NOMO-1 treated with dmso at 0.1 percent for 144 hours (cell line): ENCODE results near the gene TET1.
"Not testable (repeated sequence)": the region's sequence is repeated elsewhere in the genome, so short reads cannot be mapped to it uniquely, and the experiment has no call there.

ENCODE experiments used
- DNase-seq: peaks from one replicate; lab custom pipeline; 2025; ENCODE audit not compliant: unreplicated experiment; lab: John Stamatoyannopoulos, UW

TET1 gene

GRCh38 chr10:68560186-68560942, at the start of gene TET1:
Gene TET1 (plus strand): TSS chr10:68560337. CDS start chr10:68572339, 12,002 bp downstream.
- DNase-seq = peak; percentile 36

GRCh38 chr10:68516216-68516615, 43.9 kb upstream of the TET1 start:
- DNase-seq = not testable (repeated sequence)

GRCh38 chr10:68516766-68517165, 43.4 kb upstream of the TET1 start:
- DNase-seq = no peak

GRCh38 chr10:68517188-68517587, 42.9 kb upstream of the TET1 start:
- DNase-seq = no peak

GRCh38 chr10:68518609-68519008, 41.5 kb upstream of the TET1 start:
- not testable (repeated sequence) for DNase-seq

GRCh38 chr10:68525490-68526038, 34.6 kb upstream of the TET1 start:
- DNase-seq = not testable (repeated sequence)

GRCh38 chr10:68526634-68527307, 33.4 kb upstream of the TET1 start:
- no peak for DNase-seq

GRCh38 chr10:68536973-68537372, 23.2 kb upstream of the TET1 start:
- DNase-seq = no peak

GRCh38 chr10:68537796-68538195, 22.3 kb upstream of the TET1 start:
- no peak for DNase-seq

GRCh38 chr10:68543004-68543918, 16.9 kb upstream of the TET1 start:
- no peak for DNase-seq

- peak; percentile 45 for DNase-seq
Observed at GRCh38 chr10:68550747-68551411, 9.3 kb upstream of the TET1 start.

GRCh38 chr10:68553138-68553537, 7.0 kb upstream of the TET1 start:
- DNase-seq = no peak

- DNase-seq = no peak
Observed at GRCh38 chr10:68553599-68553998, 6.5 kb upstream of the TET1 start.

GRCh38 chr10:68558478-68558877, 1.7 kb upstream of the TET1 start:
- DNase-seq = no peak

GRCh38 chr10:68559251-68559650, 886 bp upstream of the TET1 start:
- DNase-seq = no peak

GRCh38 chr10:68559841-68560185, 324 bp upstream of the TET1 start:
- peak; percentile 48 for DNase-seq

- no peak for DNase-seq
Observed at GRCh38 chr10:68560943-68561864, 1.1 kb downstream of the TET1 start.

- no peak for DNase-seq
Observed at GRCh38 chr10:68561865-68562649, 1.9 kb downstream of the TET1 start.
